Stimulated activated memory B cell treated with anti-CD40 and anti-IgM and Interleukin-4, amounts not matched to agents 10 μg/mL and 1 μg/mL and 100 μg/mL, for 72 hours (primary cell): Measurements from ENCODE around the gene ZNF322.

Experiments
- ATAC-seq: fragments of 150-1000 bp; cut with Tn5 transposase; 2 replicates; pipeline ENCODE4 v1.10.0; 2021
- H3K27ac Mint-ChIP-seq: one replicate; pipeline ENCODE4 v1.8.0; 2022; ENCODE audit warnings: mild to moderate bottlenecking, mixed read lengths
- H3K27me3 Mint-ChIP-seq: one replicate; pipeline ENCODE4 v1.8.0; 2022; ENCODE audit warnings: mixed read lengths
- H3K36me3 Mint-ChIP-seq: one replicate; pipeline ENCODE4 v1.8.0; 2022; ENCODE audit warnings: mixed read lengths
- H3K4me1 Mint-ChIP-seq: one replicate; pipeline ENCODE4 v1.8.0; 2022; ENCODE audit warnings: mixed read lengths
- H3K4me3 Mint-ChIP-seq: one replicate; pipeline ENCODE4 v1.8.0; 2022; ENCODE audit warnings: mild to moderate bottlenecking, moderate library complexity, mixed read lengths
- H3K9me3 Mint-ChIP-seq: one replicate; pipeline ENCODE4 v1.8.0; 2022; ENCODE audit warnings: mixed read lengths

Gene ZNF322

DNA sequence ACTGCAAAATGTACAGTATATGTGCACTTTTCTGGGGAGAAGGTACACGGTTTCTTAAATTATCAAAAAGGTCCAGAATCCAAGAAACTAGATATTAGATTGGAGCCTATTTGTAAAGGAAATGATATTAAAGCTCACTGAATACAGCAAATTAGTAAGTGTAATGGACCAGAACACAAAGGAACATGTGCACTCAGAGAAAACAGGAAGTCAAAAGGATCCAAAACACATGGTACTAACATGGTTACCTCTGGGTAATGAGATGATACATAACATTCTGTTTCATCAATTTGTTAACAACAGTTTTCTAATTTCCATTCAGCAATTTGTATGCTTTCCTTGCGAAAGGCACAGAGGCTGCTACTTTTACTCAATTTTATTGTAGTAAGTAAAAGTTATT lies 18.7 kb downstream of the ZNF322 start:
- H3K27me3 Mint-ChIP-seq, result no peaks in the 10 kb centered on the region
- peaks cover 13% of the 10 kb centered on the region for H3K4me1 Mint-ChIP-seq
- peaks cover 70% of the 10 kb centered on the region for H3K36me3 Mint-ChIP-seq
- ATAC-seq, result no peak
- no peak overlapping the region for H3K4me3 Mint-ChIP-seq
- H3K27ac Mint-ChIP-seq, result no peak overlapping the region
- peaks cover 30% of the 10 kb centered on the region for H3K9me3 Mint-ChIP-seq

DNA sequence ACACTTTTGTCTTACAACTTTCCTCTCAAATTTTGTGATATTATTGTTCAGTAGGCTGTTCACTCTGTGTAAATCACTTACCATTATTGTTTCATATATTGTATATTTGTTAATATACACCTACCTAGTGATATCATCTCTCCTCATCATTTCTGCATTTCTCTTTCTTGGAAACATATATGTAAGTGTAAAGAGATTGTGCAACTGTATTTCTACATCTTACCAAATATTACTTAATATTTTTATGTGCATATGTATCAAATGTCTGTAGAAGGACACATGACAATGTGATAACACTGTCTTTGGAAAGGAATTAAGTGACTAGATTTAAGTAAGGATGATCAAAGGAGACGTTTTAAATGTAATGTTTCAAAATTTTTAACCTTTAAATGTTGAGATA lies 30.2 kb downstream of the ZNF322 start:
- Mint-ChIP-seq H3K36me3 (peaks cover 19% of the 10 kb centered on the region), H3K9me3 (peaks cover 3% of the 10 kb centered on the region), H3K27me3 (no peaks in the 10 kb centered on the region), H3K4me3 (no peak overlapping the region), H3K27ac (no peak overlapping the region), H3K4me1 (no peaks in the 10 kb centered on the region)
- ATAC-seq, result no peak

DNA sequence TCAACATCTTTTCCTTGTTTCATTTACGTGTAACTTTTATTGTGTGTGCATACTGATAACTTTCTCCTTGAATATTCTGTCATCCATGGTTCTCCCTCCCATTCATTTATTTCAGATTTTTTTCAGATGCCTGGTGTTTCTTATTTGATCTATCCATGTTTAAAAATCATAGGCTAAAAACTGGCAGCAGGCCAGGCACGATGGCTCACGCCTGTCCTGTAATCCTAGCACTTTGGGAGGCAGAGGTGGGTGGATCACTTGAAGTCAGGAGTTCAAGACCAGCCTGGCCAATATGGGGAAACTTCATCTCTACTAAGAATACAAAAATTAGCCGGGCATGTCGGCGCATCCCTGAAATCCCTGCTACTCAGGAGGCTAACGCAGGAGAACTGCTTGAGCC lies 31.7 kb downstream of the ZNF322 start:
- Mint-ChIP-seq H3K36me3 (peaks cover 6% of the 10 kb centered on the region), H3K9me3 (peaks cover 3% of the 10 kb centered on the region)

GRCh38 chr6:26624557-26624956 lies 35.0 kb downstream of the ZNF322 start:
- Mint-ChIP-seq H3K4me3 (no peak overlapping the region), H3K4me1 (no peaks in the 10 kb centered on the region), H3K36me3 (peaks cover 6% of the 10 kb centered on the region), H3K27me3 (no peaks in the 10 kb centered on the region), H3K27ac (no peak overlapping the region), H3K9me3 (peaks cover 3% of the 10 kb centered on the region)
- no peak for ATAC-seq

More for the DNA sequence above, 31.7 kb downstream of the ZNF322 start:
- Mint-ChIP-seq H3K27ac (no peak overlapping the region), H3K4me3 (no peak overlapping the region), H3K27me3 (no peaks in the 10 kb centered on the region), H3K4me1 (no peaks in the 10 kb centered on the region)
- no peak for ATAC-seq

- no peak for ATAC-seq
- Mint-ChIP-seq H3K4me3 (no peak overlapping the region), H3K27ac (no peak overlapping the region), H3K27me3 (no peaks in the 10 kb centered on the region), H3K4me1 (no peaks in the 10 kb centered on the region), H3K9me3 (peaks cover 3% of the 10 kb centered on the region), H3K36me3 (peaks cover 6% of the 10 kb centered on the region)
Observed at GRCh38 chr6:26623339-26623859, 36.1 kb downstream of the ZNF322 start.

DNA sequence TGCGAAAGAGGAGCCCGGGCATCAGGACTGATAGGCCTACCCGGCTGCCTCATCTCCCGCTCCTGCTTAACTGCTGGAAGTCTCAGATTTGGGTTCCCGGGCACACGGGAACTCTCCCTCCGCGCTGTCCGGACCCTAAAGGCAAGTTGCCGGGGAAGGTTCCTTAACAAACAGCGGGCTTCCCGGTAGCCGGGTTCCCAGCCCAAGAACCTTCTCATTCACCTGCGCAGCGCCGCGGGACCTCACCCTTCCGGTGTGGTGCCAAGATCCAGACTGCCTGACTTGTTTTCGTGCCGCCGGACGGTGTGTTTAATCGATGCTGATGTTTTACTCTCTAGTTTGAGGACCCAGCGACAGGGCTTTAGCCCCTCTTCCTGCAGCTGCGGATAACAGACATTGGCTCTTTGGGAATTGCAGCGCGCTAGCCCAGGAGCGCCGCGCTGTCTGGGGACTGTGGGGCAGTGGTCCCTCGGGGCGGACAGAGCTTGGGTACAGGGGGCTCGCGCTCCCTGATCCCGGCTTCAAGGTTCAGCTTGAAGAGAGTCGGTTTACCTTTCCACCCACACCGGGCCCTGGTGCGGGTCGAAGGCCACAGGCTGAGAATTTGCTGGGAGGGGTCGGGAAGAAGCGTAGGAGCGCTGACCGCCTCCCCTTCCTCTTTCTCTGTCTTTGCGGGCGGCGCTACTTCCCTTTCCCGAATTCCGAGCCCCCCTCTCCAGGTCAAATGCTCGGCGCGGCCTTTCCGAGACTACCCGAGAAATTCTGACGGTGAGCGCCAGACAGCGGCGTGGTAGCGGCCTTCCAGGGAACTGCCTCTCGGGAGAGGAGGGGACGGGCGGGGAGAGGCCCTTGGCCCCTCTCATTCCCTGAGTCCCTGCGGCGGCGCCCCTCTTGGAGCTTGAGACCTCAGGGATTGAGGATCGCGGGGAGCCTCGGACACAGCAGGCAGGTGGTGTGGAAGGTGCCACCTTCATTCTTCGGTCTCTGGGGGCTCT lies 45.6 kb downstream of the ZNF322 start:
- no peaks in the 10 kb centered on the region for H3K9me3 Mint-ChIP-seq
- H3K27me3 Mint-ChIP-seq, result peaks cover 45% of the 10 kb centered on the region
- peak overlapping the region; percentile 74 for H3K4me3 Mint-ChIP-seq
- peaks cover 11% of the 10 kb centered on the region for H3K4me1 Mint-ChIP-seq
- ATAC-seq, result no peak
- peak overlapping the region; percentile 40 for H3K27ac Mint-ChIP-seq
- H3K36me3 Mint-ChIP-seq, result no peaks in the 10 kb centered on the region

DNA sequence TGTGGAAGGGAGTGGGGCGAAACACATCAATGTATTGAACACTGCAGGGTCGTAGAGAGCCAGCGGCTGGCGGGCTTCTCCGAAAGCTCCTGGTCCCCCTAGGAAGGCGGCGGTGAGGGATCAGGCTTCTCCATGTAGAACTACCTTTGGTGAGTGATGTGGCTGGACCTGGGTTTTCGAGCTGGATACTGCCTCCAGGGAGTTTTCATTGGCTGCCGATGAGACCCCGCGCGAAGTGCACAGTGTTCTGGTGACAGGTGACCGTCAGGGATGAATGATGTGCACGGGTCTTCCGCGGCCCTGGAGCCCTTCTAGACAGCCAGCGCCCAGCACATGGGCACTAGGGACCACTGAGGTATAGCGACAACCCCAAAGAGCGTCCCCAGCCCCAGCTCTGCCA lies 46.3 kb downstream of the ZNF322 start:
- H3K9me3 Mint-ChIP-seq, result no peaks in the 10 kb centered on the region
- no peak overlapping the region for H3K27ac Mint-ChIP-seq
- H3K36me3 Mint-ChIP-seq, result no peaks in the 10 kb centered on the region
- peaks cover 11% of the 10 kb centered on the region for H3K4me1 Mint-ChIP-seq
- H3K27me3 Mint-ChIP-seq, result peaks cover 45% of the 10 kb centered on the region
- no peak overlapping the region for H3K4me3 Mint-ChIP-seq
- ATAC-seq, result no peak

DNA sequence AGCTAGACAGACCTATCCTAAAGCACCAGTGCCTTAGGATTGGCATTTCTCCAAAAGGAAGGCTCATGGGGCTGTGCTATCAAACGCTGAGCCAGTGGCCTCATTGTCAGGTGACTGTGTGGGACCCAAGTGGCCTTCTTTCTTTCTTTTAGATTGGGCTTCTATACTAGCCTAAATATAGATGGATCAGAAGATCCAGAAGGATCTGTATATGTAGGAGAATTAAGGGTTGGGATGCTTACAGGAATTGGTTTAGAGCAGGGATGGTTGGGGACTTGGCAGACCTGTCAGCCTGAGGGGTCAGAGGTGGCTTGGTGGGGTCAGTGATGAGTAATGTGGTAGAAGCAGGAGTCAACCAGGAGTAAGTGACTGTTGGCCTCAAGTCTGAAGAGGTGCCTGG lies 47.9 kb downstream of the ZNF322 start:
- no peak overlapping the region for H3K27ac Mint-ChIP-seq
- peaks cover 44% of the 10 kb centered on the region for H3K27me3 Mint-ChIP-seq
- H3K4me1 Mint-ChIP-seq, result peaks cover 19% of the 10 kb centered on the region
- H3K9me3 Mint-ChIP-seq, result no peaks in the 10 kb centered on the region
- H3K36me3 Mint-ChIP-seq, result no peaks in the 10 kb centered on the region
- no peak overlapping the region for H3K4me3 Mint-ChIP-seq
- no peak for ATAC-seq

DNA sequence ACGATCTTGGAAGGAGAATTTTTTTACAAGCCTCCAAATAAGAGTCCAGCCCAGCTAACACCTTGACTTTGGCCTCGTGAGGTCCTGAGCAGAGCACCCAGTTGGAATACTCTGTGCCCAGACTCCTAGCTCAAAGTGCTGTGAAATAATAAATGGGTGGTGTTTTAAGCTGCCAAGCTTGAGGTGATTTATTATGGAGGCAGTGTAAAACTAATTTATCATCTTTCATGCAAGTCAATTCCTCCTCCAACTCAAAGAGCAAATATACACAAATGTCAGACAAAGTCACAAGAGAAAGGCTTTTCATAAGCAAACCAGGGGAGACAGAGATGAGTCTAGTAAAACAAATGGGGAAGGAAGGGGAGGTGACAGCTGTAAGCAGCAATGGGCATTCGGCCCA lies 50.1 kb downstream of the ZNF322 start:
- Mint-ChIP-seq H3K36me3 (no peaks in the 10 kb centered on the region), H3K27me3 (peaks cover 23% of the 10 kb centered on the region), H3K27ac (no peak overlapping the region), H3K9me3 (no peaks in the 10 kb centered on the region), H3K4me3 (no peak overlapping the region), H3K4me1 (peaks cover 18% of the 10 kb centered on the region)
- no peak for ATAC-seq

GRCh38 chr6:26607434-26608230 lies 51.9 kb downstream of the ZNF322 start:
- no peaks in the 10 kb centered on the region for H3K36me3 Mint-ChIP-seq
- no peak overlapping the region for H3K27ac Mint-ChIP-seq
- peaks cover 4% of the 10 kb centered on the region for H3K27me3 Mint-ChIP-seq
- ATAC-seq, result peak; percentile 78
- peaks cover 23% of the 10 kb centered on the region for H3K4me1 Mint-ChIP-seq
- H3K4me3 Mint-ChIP-seq, result peak overlapping the region; percentile 47
- no peaks in the 10 kb centered on the region for H3K9me3 Mint-ChIP-seq

DNA sequence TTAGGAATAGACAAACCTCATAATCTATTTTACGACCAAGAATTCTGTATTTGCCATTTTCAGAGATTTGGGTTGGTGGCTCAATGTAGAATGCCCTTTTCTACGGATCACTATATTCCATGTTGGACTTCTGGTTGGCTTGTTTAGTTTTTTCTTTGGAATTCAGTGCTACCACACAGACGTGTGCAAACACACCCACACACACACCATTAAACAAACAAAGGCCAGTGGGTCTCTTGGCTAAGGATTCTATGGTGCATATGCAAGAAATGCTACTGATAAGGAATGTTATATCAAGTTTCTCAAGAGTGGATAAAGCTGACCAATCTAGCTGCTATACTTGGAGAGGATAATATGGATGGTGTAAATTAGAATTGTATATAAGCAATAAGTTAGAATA lies 54.7 kb downstream of the ZNF322 start:
- Mint-ChIP-seq H3K9me3 (no peaks in the 10 kb centered on the region), H3K36me3 (no peaks in the 10 kb centered on the region), H3K27me3 (no peaks in the 10 kb centered on the region), H3K27ac (no peak overlapping the region), H3K4me3 (no peak overlapping the region), H3K4me1 (peaks cover 23% of the 10 kb centered on the region)
- ATAC-seq, result no peak

GRCh38 chr6:26604026-26604425 lies 55.5 kb downstream of the ZNF322 start:
- Mint-ChIP-seq H3K4me1 (peaks cover 23% of the 10 kb centered on the region), H3K36me3 (no peaks in the 10 kb centered on the region), H3K9me3 (no peaks in the 10 kb centered on the region), H3K27me3 (no peaks in the 10 kb centered on the region), H3K27ac (peak overlapping the region; percentile 79), H3K4me3 (peak overlapping the region; percentile 36)
- ATAC-seq, result peak; percentile 57

DNA sequence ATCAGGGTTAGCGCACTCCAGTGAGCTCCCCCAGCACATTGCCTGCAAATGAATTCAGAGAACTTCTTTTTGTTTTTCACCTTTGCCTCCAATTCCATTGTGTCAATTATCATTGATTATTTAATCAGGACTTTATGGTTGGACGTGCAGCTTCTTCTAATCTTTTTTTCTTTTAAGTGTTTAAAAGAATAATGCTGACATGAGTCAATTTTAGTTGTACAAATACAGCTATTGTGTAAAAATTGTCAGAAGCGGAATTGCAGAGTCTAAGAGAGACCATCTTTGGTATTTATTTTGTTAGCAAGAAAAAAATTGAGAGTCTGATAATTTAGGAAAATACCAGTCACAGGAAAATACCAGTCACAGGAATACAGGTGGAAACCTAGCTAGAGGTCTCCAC lies 57.3 kb downstream of the ZNF322 start:
- Mint-ChIP-seq H3K27me3 (no peaks in the 10 kb centered on the region), H3K27ac (no peak overlapping the region), H3K36me3 (peaks cover 8% of the 10 kb centered on the region), H3K4me1 (peaks cover 24% of the 10 kb centered on the region), H3K9me3 (no peaks in the 10 kb centered on the region), H3K4me3 (no peak overlapping the region)
- no peak for ATAC-seq

GRCh38 chr6:26600759-26601158 lies 58.8 kb downstream of the ZNF322 start:
- Mint-ChIP-seq H3K27me3 (no peaks in the 10 kb centered on the region), H3K9me3 (no peaks in the 10 kb centered on the region), H3K27ac (no peak overlapping the region), H3K4me1 (peaks cover 24% of the 10 kb centered on the region), H3K4me3 (no peak overlapping the region), H3K36me3 (peaks cover 8% of the 10 kb centered on the region)
- no peak for ATAC-seq

DNA sequence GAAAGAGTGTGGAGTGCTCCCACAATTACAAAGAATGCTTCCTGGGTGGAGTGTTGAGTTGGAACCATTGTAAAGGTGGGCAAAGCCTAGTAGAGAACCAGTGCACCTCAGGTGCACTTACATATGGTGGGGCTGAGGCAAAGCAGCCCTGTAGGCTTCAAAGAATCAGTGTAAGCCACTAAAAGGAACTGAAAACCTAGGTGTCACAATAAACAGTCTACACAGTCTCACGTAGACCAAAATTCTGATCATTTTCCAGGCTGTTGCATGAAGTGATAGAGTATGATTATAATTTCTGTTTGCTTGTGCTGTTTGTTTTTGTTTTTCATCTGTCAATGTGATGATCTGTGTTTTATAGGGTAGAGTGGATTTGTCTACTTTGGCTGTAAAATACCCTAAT lies 60.0 kb downstream of the ZNF322 start:
- no peak for ATAC-seq
- no peak overlapping the region for H3K4me3 Mint-ChIP-seq
- no peaks in the 10 kb centered on the region for H3K9me3 Mint-ChIP-seq
- H3K27me3 Mint-ChIP-seq, result no peaks in the 10 kb centered on the region
- peaks cover 8% of the 10 kb centered on the region for H3K36me3 Mint-ChIP-seq
- peaks cover 24% of the 10 kb centered on the region for H3K4me1 Mint-ChIP-seq
- no peak overlapping the region for H3K27ac Mint-ChIP-seq
